HG03139 (cell line): ENCODE results near the gene LRRC25.
A peak's percentile ranks its signal among the peaks of the same experiment; 100 is the strongest.
"Not testable (repeated sequence)": the region's sequence is repeated elsewhere in the genome, so short reads cannot be mapped to it uniquely, and the experiment has no call there.

ENCODE experiments used
- ATAC-seq: cut with Tn5 transposase; IDR thresholded peaks from one replicate; pipeline ENCODE4 v1.9.1; 2021; ENCODE audit not compliant: unreplicated experiment

LRRC25 gene

DNA sequence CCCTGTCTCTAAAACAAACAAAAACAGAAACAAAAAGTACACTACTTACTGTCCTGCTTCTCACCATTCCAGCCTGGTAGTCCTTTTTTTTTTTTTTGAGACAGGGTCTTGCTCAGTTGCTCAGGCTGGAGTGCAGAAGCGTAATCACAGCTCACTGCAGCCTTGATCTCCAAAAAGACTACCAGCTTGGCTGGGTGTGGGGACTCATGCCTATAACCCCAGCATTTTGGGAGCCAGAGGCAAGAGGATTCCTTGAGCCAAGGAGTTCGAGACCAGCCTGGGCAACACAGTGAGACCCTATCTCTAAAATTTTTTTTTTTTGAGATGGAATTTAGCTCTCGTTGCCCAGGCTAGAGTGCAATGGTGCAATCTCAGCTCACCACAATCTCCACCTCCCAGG lies 16.6 kb downstream of the LRRC25 start:
- ATAC-seq: no peak

DNA sequence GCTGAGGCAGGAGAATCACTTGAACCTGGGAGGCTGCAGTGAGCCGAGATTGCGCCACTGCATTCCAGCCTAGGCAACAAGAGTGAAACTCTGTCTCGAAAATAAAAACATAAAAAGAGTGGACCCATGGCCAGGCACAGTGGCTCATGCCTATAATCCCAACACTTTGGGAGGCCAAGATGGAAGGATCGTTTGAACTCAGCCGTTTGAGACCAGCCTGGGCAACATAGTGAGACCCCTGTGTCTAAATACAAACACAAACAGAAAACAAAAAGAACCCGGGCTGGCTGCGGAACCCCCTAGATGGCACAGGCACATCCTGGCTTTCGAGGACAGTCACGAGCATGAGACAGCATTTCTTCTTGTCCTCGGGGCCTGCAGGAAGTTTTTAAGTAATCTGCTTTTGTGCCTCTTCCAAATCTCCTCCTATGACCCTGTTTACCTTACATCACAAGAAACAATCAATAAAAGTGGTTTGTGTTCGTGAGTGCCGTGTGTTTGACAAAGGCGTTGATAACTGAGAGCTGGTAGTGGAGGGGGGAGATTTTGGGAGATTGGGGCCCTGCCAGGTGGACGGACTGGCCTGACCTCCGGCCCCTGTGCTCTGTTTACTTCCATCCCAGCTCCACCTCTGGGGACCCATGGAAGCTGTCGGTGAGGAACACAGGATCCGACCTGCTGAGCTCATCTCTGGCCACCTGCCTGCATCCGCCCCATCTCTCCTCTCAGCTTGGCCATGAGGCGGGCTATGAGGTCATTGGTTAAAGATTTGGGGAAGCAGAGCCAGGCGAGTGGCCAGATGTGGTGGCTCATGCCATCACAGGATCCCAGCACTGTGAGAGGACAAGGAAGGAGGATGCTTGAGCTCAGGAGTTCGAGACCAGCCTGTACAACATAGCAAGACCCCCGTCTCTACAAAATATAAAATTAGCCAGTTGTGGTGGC lies 17.3 kb downstream of the LRRC25 start:
- no peak for ATAC-seq

DNA sequence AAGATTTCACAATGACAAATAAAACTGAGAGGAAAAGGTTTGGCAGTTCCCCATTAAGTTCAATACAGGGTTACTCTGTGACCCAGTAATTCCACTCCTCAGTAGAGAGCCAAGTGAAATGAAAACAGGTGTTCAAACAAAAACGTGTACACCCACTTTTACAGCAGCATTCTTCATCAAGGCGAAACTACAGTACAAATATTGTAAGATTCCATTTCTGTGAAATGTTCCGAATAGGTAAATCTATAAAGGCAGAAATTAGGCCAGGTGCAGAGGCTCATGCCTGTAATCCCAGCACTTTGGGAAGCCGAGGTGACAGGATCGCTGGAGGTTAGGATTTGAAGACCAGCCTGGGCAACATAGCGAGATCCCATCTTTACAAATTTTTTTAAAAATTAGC lies 20.4 kb downstream of the LRRC25 start:
- ATAC-seq: no peak

DNA sequence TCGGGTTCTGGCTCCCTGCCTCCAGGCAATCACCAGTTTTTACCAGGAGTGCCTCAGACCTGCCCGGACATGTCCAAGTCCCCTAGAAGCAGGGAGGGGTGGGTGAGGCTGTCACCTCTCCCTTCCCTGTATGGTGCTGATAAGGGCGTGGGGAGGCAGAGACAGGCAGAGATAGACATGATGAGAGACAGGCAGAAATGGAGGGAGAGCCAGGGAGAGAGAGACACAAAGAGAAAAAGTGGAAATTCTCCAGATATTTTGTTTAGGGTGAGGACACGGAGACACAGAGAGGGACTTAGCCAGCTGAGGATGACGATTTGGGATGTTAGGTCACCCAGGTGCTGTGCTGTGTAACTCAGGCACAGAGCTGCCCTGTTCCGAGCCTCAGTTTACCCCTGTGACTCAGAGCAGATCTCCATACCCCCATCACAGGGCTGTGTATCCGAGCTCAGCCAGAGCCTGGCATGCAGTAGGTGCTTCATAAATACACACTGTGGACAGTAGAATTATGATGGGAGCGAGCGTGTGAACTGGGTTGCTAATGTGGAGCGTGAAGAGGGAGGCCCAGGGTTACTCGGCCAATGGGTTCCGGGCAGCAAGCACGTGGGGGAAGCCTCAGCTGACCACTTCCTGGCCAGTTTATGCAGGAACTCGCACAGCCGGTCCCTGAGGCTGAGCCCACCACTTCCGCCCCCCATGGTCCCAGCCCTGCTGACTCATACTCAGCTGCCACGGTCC lies 23.4 kb downstream of the LRRC25 start:
- peak; percentile 88 for ATAC-seq

DNA sequence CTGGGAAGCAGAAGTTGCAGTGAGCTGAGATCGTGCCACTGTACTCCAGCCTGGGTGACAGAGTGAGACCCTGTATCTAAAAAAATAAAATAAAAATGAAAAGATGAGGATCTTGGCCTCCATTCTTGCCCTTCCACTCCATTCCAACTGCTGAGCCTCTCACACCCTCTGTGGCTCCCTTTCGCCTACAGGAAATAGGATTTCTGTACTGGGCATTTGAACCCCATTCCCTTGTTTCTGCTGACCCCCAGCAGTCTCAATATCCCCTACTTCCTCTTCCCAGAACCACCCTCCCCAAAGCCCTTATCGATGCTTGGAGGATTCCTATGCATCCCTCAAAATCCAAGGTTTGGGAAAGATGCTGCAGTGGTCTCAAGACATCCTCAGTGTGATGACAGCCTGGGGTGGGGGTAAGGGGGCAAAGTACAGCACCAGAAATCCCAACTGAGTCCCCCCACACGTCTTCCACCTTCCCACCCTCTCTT lies 24.0 kb downstream of the LRRC25 start:
- ATAC-seq: no peak

DNA sequence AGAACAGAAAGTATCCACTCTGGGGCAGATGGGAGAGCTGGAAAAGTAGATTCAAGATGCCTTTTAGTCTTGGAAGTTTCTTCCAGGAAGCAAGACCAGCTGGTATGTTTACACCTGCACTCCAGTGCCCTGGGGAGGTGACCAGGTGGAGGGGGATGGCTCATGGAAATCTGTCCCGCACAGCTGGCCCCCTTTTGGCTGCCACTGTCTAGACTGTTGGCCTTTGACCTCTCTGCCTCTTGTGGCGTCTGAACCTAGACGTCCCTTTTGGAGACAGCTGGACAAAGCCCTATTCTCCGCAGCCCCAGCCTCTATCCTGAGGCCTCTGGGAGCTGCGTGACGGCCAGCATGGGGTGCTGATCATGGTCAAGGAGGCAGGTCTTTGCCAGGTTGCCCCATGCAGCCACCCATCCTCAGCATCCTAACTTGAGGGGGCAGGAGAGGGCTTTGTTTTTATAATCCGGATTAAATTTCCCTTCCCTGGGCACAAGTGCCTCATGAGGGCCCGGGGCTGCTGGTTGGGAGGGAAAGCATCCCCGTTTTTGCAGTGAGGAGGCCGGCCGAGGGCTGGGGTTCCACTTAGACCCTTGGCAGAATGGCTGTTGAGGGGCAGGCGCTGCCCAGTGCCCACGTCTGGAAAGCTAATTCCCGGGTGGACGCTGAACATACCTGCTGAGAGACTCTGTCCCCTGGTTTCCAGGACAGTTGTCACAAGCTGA lies 28.8 kb downstream of the LRRC25 start:
- no peak for ATAC-seq

DNA sequence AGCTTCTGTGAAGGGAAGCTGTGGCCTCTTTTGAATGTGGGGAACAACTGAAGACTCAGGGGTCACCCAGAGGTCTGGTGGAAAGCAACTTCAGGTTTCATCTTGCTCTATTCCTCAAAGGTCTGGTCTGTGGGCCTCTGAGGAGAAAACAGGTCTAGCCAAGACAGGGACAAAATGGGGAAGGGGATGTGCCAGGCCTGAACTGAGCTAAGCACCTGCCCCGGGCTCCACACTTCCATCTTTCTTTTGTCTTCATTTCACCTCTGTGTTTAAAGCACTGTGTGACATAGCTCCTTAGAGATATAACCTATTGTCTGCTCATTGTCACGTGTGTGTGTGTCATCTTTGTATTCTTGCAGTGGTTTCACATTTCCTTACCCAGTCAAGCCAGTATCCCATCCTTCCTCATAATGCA lies 31.4 kb downstream of the LRRC25 start:
- ATAC-seq: no peak

DNA sequence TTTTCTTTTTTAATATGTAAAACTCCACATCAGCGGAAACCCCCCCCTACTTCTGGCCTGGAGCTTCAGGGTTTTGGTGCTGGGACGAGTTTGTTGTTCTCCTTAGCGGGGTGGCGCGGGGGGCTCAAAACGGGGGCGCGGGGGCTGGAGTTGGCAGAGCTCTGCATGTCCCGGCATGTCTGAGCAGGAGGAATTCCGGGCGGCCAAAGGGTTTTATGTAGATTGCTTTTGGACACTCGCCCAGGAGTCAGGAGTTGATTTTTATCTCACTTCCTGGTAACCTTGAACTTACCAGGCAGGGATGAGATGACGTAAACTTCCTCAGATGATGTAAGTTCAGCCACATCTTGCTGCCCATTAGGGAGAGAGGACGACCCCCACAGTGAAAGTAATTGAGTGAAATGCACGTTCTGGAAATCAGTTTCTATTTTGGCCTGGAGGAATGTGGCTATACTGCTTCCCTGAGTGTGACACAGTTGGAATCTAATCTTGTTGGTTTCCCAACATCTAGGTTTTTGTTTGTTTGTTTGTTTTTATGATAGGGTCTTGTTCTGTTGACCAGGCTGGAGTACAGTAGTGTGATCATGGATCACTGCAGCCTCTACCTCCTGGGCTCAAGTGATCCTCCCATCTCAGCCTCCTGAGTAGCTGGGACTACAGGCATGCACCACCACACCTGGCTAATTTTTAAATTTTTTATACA lies 32.4 kb downstream of the LRRC25 start:
- ATAC-seq: no peak

DNA sequence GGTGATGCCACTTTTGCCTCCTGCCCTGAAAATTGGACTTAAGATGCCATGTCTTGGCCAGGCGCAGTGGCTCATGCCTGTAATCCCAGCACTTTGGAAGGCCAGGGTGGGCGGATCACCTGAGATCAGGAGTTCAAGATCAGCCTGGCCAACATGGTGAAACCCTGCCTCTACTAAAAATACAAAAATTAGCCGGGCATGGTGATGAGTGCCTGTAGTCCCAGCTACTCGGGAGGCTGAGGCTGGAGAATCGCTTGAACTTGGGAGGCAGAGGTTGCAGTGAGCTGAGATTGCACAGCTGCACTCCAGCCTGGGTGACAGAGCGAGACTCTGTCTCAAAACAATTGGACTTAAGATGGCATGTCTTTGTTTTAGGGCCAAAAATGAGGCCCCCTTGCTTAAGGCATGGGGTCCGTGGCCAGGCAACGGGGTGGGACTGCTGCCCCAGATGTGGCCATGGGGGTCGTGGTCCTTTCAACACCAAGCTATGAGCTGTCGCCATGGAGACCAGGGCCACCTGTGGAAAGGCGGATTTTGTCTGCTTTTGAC lies 33.1 kb downstream of the LRRC25 start:
- not testable (repeated sequence) for ATAC-seq

DNA sequence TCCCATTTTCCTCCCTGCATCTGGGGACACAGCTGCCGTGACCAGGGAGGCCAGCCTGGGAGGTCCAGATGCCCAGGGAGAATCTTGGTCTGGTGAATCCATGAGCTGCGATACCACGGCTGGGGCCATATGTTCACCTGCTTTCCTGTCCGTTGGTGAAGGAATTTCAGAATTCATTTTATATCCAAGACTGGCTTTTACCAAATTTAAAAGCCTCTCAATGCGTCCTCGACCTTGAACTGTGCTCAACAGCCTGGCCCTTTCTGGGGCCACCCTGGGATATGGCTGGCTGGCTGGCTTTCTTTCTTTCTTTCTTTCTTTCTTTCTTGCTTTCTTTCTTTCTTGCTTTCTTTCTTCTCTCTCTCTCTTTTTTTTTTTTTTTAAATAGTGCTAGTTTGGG lies 33.6 kb downstream of the LRRC25 start:
- ATAC-seq: no peak

DNA sequence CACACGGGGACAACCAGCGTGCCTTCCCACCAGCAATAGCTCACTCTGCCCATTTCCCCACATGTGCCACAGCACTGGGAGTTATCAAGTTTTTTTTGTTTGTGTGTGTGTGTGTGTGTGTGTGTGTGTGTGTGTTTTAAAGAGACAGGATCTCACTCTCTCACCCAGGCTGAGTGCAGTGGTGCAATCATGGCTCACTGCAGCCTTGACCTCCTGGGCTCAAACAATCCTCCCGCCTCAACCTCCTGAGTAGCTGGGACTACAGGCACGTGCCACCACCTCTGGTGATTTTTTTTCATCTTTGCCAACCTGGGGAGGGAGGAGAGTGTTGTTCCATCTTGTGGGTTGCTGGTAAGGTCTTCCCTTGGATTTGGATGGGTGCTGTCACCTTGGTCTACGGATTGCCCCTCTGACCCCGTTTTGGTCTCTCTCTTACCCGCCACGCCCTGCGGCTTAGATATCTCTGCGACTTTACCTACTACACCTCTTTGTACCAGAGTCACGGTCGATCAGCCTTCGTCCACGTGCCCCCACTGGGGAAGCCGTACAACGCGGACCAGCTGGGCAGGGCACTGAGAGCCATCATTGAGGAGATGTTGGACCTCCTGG lies 34.4 kb downstream of the LRRC25 start:
- ATAC-seq: no peak

DNA sequence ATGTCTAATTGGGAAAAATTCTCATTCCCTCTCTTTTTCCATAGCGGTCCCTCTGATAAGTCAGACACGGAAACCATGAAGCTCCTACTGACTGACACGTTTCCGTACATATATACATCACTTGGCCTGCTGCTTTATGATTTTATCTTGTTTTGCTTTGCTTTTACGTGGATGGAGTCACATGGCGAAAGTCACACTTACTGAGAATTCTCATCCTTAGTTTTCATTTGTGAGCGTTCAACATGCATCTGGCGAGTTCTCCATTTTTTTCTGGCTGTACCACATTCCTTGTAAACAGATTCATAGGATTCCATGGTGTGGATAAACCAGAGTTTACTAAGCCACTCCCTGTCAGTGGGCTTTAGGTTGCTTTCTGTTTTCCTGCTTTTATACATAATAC lies 35.8 kb downstream of the LRRC25 start:
- no peak for ATAC-seq

DNA sequence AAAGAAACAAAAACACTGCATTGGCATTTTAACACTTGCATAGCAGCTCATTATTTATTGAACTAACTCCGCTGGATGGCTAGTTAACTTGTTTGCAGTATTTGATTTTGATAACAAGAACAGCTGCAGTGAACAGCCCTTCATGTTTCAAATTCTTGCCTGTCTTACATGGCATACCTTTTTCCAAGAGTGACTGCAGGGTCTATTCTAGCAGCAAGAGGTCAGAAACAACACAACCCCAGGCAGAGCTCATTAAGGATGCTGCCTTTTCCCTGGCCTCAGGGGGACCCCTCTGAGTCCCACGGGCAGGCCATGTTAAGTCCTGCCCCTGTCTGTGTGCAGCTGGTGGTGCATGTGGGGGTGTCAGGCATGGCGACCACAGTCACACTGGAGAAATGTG lies 40.4 kb downstream of the LRRC25 start:
- no peak for ATAC-seq

DNA sequence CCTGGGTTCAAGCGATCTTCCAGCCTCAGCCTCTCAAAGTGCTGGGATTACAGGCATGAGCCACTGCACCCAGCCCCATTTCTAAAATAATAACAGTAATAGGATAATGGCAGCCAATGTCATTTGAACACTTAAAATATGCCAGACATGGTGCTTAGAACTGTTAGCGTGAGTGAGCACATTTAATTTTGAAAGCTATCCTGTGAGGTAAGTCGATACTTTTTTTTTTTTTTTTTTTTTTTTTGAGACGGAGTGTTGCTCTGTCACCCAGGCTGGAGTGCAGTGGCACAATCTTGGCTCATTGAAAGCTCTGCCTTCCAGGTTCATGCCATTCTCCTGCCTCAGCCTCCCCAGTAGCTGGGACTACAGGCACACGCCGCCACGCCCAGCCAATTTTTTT lies 42.7 kb downstream of the LRRC25 start:
- not testable (repeated sequence) for ATAC-seq

DNA sequence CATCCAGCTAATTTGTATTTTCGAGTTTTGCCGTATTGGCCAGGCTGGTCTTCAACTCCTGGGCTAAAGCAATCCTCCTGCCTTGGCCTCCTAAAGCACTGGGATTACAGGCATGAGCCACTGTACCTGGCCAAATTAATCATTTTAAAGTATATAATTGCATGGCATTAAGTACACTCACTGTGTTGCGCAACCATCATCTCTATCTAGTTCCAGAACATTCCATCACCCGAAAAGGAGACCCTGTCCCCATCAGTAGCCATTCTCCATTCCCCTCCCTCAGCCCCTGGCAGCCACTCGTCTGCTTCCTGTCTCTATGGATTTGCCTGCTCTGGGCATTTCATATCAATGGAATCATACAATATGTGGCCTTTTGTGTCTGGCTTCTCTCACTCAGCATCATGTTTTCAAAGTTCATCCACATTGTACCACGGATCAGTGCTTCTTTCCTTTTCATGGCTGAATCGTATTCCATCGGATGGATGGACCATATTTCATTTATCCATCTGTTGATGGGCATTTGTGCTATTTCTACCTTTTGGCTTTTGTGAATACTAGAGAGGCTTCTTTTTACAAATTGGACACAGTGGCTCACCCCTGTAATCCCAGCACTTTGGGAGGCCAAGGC lies 43.9 kb downstream of the LRRC25 start:
- ATAC-seq: no peak

DNA sequence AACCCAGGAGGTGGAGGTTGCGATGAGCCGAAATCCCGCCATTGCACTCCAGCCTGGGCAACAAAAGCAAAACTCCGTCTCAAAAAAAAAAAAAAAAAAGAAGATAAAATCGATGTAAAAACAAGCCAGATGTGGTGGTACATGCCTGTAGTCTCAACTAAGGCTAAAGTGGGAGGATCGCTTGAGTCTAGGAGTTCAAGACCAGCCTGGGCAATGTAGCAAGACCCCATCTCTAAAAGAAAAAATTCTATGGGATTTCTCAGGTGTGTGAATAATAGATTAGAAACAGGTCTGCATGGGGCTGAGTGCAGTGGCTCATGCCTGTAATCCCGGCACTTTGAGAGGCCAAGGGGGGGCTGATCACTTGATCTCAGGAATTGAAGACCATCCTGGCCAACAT lies 45.9 kb downstream of the LRRC25 start:
- ATAC-seq: no peak

DNA sequence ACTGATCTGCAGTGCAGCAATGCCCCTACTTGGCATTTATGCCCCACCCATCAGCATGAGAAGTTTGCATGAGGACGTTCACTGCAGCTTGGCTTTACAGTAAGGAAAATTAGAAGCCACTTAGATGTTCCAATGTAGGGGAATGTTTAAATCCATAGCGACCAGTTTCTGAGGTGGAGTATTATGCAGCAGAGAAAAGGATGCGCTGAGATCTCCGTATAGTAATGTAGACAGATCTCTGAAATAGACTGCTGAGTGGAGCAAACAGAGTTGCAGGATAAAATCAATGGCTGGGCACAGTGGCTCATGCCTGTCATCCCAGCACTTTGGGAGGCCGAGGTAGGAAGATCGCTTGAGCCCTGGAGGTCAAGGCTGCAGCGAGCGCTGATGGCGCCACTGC lies 46.9 kb downstream of the LRRC25 start:
- no peak for ATAC-seq

DNA sequence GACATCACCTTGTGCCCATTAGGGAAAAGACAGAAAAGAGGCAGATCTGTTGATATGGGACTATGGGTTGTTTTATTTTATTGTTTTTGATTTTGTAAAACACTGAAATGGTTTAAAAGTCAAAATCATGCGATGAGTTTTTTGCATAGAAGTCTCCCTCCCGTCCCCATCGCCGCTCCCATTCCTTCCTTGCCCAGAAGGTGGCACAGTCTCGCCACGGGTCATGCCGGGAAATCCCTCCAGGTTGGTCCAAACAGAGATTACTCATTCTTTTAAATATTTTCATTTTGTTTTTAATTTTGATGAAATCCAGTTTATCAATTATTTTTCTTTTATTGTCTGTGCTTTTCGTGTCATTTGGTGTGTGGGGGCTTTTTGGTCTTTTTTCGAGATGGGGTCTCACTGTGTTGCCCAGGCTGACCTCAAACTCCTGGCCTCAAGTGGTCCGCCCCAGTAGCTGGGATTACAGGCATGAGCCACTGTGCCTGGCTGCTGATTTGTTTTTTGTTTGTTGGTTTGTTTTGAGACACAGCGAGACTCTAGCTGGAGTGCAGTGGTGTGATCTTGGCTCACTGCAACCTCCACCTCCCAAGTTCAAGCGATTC lies 47.8 kb downstream of the LRRC25 start:
- no peak for ATAC-seq

DNA sequence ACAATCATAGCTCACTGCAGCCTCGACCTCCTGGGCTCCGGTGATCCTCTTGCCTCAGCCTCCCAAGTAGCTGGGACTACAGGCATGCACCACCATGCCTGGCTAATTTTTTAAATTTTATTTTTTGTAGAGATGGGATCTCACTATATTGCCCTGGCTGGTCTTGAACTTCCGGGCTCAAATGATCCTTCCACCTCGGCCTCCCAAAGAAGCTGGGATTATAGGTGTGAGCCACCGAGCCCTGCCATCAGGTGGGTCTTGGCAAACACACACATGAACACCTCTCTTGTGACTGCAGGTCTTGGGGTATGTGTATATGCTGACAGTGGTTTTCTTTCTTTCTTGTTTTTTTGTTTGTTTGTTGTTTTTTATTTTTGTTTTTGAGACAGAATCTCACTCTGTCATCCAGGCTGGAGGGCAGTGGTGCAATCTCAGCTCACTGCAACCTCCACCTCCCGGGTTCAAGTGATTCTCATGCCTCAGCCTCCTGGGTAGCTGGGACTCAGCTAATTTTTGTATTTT lies 48.5 kb downstream of the LRRC25 start:
- ATAC-seq: not testable (repeated sequence)
